Hair follicle dermal papilla cell (primary cell): ENCODE data around the gene CTDSP2. TPM values are rescaled to one million over a fixed set of nuclear protein-coding genes. Genes with fewer than 3 reads are reported as not detected.
A peak's percentile ranks its signal among the peaks of the same experiment; 100 is the strongest.

Experiments
- small RNA-seq: library from RNA; depleted of rRNA; stranded (forward); fragments of <200 nt; gene quantifications from one replicate; pipeline ENCODE3, GENCODE V24; 2012
- total RNA-seq: library from RNA; depleted of rRNA; stranded (reverse); fragments of >200 nt; gene quantifications from 2 replicates; pipeline ENCODE4 v1.2.3, GENCODE V29; 2012

Gene CTDSP2
- total RNA-seq = 182 and 200 TPM in 2 replicates

GRCh38 chr12:57846577-57847319 is at the start of gene CTDSP2:
Gene CTDSP2 (minus strand): TSS chr12:57846729. CDS start chr12:57846435, 294 bp downstream.

GRCh38 chr12:57782608-57783465 is 63.7 kb downstream of the CTDSP2 start, which contains the start of gene TSFM:
Gene TSFM (plus strand): TSS chr12:57782787. CDS start chr12:57782802, 15 bp downstream.

GRCh38 chr12:57772429-57773322 is 73.9 kb downstream of the CTDSP2 start, which contains the start of gene EEF1AKMT3:
Gene EEF1AKMT3 (plus strand): TSS chr12:57772614. CDS start chr12:57772725, 111 bp downstream.

GRCh38 chr12:57771873-57772428 is 74.6 kb downstream of the CTDSP2 start, which contains the start of gene METTL1:
Gene METTL1 (minus strand): TSS chr12:57772105. CDS start chr12:57772083, 22 bp downstream.

Small RNA genes within 50 kb of the gene (small RNA-seq; reads per million reads assigned to genes)
- gene MIR26A2 = 6.9 reads per million, percentile 85 among the genes with 10 or more reads in this experiment
- gene RNU6-1083P = not detected

Other genes starting within 250 kb of the CTDSP2 start
- 19.8 and 21.3 TPM in 2 replicates for gene DTX3, start 241.9 kb downstream of the CTDSP2 start, total RNA-seq
- 30.8 and 37.0 TPM in 2 replicates for gene ARHGEF25, start 235.3 kb downstream of the CTDSP2 start, total RNA-seq
- gene B4GALNT1, start 213.5 kb downstream of the CTDSP2 start, total RNA-seq = 3.8 and 5.7 TPM in 2 replicates
- 183 and 196 TPM in 2 replicates for gene OS9, start 152.6 kb downstream of the CTDSP2 start, total RNA-seq
- gene AGAP2, start 108.0 kb downstream of the CTDSP2 start, total RNA-seq = 0.49 and 0.73 TPM in 2 replicates
- gene TSPAN31, start 101.7 kb downstream of the CTDSP2 start, total RNA-seq = 80.3 and 97.1 TPM in 2 replicates
- 140 and 154 TPM in 2 replicates for gene CDK4, start 94.4 kb downstream of the CTDSP2 start, total RNA-seq
- gene MARCHF9, start 91.6 kb downstream of the CTDSP2 start, total RNA-seq = 2.6 and 3.4 TPM in 2 replicates
- 1.2 and 1.9 TPM in 2 replicates for gene CYP27B1, start 79.7 kb downstream of the CTDSP2 start, total RNA-seq
- gene METTL1, start 74.6 kb downstream of the CTDSP2 start, total RNA-seq = 8.0 and 14.0 TPM in 2 replicates
- gene EEF1AKMT3, start 74.1 kb downstream of the CTDSP2 start, total RNA-seq = 12.1 and 13.6 TPM in 2 replicates
- 13.4 and 18.7 TPM in 2 replicates for gene TSFM, start 63.9 kb downstream of the CTDSP2 start, total RNA-seq
- gene AVIL, start 28.0 kb downstream of the CTDSP2 start, total RNA-seq = 5.2 and 7.6 TPM in 2 replicates
- gene ATP23, start 94.8 kb upstream of the CTDSP2 start, total RNA-seq = 6.2 and 9.1 TPM in 2 replicates